Ovary (tissue), 3 donors: ENCODE results near the gene ATP2C2.

Experiments used
- CTCF ChIP-seq, 3 donors: fragments of 450-650 bp in 2 of 3; fragments of 200-600 bp in 1 of 3; IDR thresholded peaks; one replicate each; pipeline versions ENCODE4 v1.5.1 to v1.8.0; 2016 to 2022; ENCODE audit warnings: antibody characterized with exemption in 3 of 3, mild to moderate bottlenecking in 1 of 3
- EP300 ChIP-seq: sonication (generic); formaldehyde crosslinking; IDR thresholded peaks from one replicate; pipeline ENCODE4 v1.6.1; 2017; ENCODE audit warnings: antibody characterized with exemption
- POLR2A ChIP-seq: fragments of 450-650 bp; IDR thresholded peaks from one replicate; pipeline ENCODE4 v1.6.1; 2017; ENCODE audit warnings: antibody characterized with exemption, mild to moderate bottlenecking, moderate library complexity
- donor health status: DM: no; HTN: no; CAD: no.

- TF ChIP-seq POLR2A: no peak
- TF ChIP-seq CTCF (IDR thresholded peaks at IDR 0.05): no peak
- no peak for TF ChIP-seq EP300
These were observed 57.4 kb downstream of the ATP2C2 start for GRCh38 chr16:84425696-84426095.
